SK-MEL-5 (cell line): Measurements from ENCODE around the gene TTLL10. TPM values are rescaled to one million over a fixed set of nuclear protein-coding genes. Genes with fewer than 3 reads are reported as not detected.
"Not testable (repeated sequence)": the region's sequence is repeated elsewhere in the genome, so short reads cannot be mapped to it uniquely, and the experiment has no call there.

Source experiments
- DNase-seq: peaks from one replicate; pipeline ENCODE4 v3.0.0-alpha.2; 2016; ENCODE audit warnings: low read depth, low spot score
- in situ Hi-C: cut with HindIII; loops from 2 replicates; pipeline ENCODE4 v1.10.0; 2016; ENCODE audit warnings: low sequenced_read_pairs, high pct_unique_total_duplicates, low pct_unique_long_range_greater_than_20kb
- total RNA-seq: library from RNA; depleted of rRNA; stranded (reverse); fragments of >200 nt; shearing (Covaris generic); gene quantifications from 2 replicates; pipeline ENCODE4 v1.2.3, GENCODE V29; 2014

Gene TTLL10
- total RNA-seq, 1 experiment from 2014 or later = not detected

- in situ Hi-C loops = no loop called here
- no peak for DNase-seq
Observed at GRCh38 chr1:1136547-1137230, 37.0 kb upstream of the TTLL10 start.

GRCh38 chr1:1137256-1138045 lies 36.2 kb upstream of the TTLL10 start:
- no peak for DNase-seq
- in situ Hi-C loops = no loop called here

- no peak for DNase-seq
- in situ Hi-C loops = no loop called here
Observed at GRCh38 chr1:1140673-1141072, 33.0 kb upstream of the TTLL10 start.

GRCh38 chr1:1141244-1141910 lies 32.3 kb upstream of the TTLL10 start:
- in situ Hi-C loops = no loop called here
- DNase-seq = no peak

- in situ Hi-C loops = no loop called here
- DNase-seq = no peak
Observed at GRCh38 chr1:1141911-1142250, 31.8 kb upstream of the TTLL10 start.

GRCh38 chr1:1142352-1142751 lies 31.3 kb upstream of the TTLL10 start:
- DNase-seq, in situ Hi-C loops: not testable (repeated sequence)

- in situ Hi-C loops = no loop called here
- DNase-seq = no peak
Observed at GRCh38 chr1:1142844-1143243, 30.8 kb upstream of the TTLL10 start.

- in situ Hi-C loops = no loop called here
- no peak for DNase-seq
Observed at GRCh38 chr1:1143636-1144035, 30.0 kb upstream of the TTLL10 start.

GRCh38 chr1:1144122-1144842 lies 29.4 kb upstream of the TTLL10 start:
- no peak for DNase-seq
- in situ Hi-C loops = no loop called here

- in situ Hi-C loops = no loop called here
- DNase-seq = no peak
Observed at GRCh38 chr1:1144843-1145546, 28.7 kb upstream of the TTLL10 start.

- no peak for DNase-seq
- in situ Hi-C loops = no loop called here
Observed at GRCh38 chr1:1145547-1145914, 28.1 kb upstream of the TTLL10 start.

- DNase-seq = no peak
- in situ Hi-C loops = no loop called here
Observed at GRCh38 chr1:1146026-1146425, 27.7 kb upstream of the TTLL10 start.

GRCh38 chr1:1146596-1146995 lies 27.1 kb upstream of the TTLL10 start:
- in situ Hi-C loops = no loop called here
- no peak for DNase-seq

GRCh38 chr1:1148061-1148460 lies 25.6 kb upstream of the TTLL10 start:
- in situ Hi-C loops = no loop called here
- DNase-seq = no peak

- in situ Hi-C loops = no loop called here
- DNase-seq = no peak
Observed at GRCh38 chr1:1148569-1148968, 25.1 kb upstream of the TTLL10 start.

GRCh38 chr1:1149416-1149815 lies 24.3 kb upstream of the TTLL10 start:
- no peak for DNase-seq
- in situ Hi-C loops = no loop called here

GRCh38 chr1:1150100-1150499 lies 23.6 kb upstream of the TTLL10 start:
- no peak for DNase-seq
- in situ Hi-C loops = no loop called here

GRCh38 chr1:1151306-1151705 lies 22.4 kb upstream of the TTLL10 start:
- in situ Hi-C loops = no loop called here
- DNase-seq = no peak
